Activated T-helper 1 cell treated with anti-CD3 and anti-CD28 coated beads, Interleukin-12 subunit alpha, Interleukin-12 subunit beta, Interleukin-2, Interleukin-4 antibody, amounts not matched to agents 30 ng/mL and 10 ng/mL and 1 ng/mL, durations not matched to agents 14 hours and 24 hours and 36 hours (primary cell): ENCODE measurements around the gene RBM34. TPM values are rescaled to one million over a fixed set of nuclear protein-coding genes. Genes with fewer than 3 reads are reported as not detected.
A peak's percentile ranks its signal among the peaks of the same experiment; 100 is the strongest.
"Not testable (repeated sequence)": the region's sequence is repeated elsewhere in the genome, so short reads cannot be mapped to it uniquely, and the experiment has no call there.

Source experiments
- DNase-seq: peaks from one replicate; pipeline ENCODE4 v3.0.0; 2021; ENCODE audit warnings: low spot score
- H3K27ac Mint-ChIP-seq: one replicate; pipeline ENCODE4 v1.8.0; 2021; ENCODE audit warnings: mild to moderate bottlenecking, mixed read lengths
- H3K27me3 Mint-ChIP-seq: one replicate; pipeline ENCODE4 v1.8.0; 2022; ENCODE audit warnings: mild to moderate bottlenecking, moderate library complexity, mixed read lengths; ENCODE audit not compliant: insufficient read depth
- H3K36me3 Mint-ChIP-seq: one replicate; pipeline ENCODE4 v1.8.0; 2021; ENCODE audit warnings: low read depth, mixed read lengths
- H3K4me1 Mint-ChIP-seq: one replicate; pipeline ENCODE4 v1.8.0; 2021; ENCODE audit warnings: low read depth, mixed read lengths
- H3K4me3 Mint-ChIP-seq: one replicate; pipeline ENCODE4 v1.8.0; 2021; ENCODE audit warnings: mild to moderate bottlenecking, moderate library complexity, mixed read lengths
- H3K9me3 Mint-ChIP-seq: one replicate; pipeline ENCODE4 v1.8.0; 2021; ENCODE audit warnings: mixed read lengths
- intact Hi-C: fragments of 100-400 bp; cut with micrococcal nuclease; formaldehyde crosslinking; loops from one replicate; pipeline ENCODE4 v1.15.1; 2024
- total RNA-seq: library from RNA; stranded (reverse); gene quantifications from 2 replicates; pipeline ENCODE4 v1.2.3, GENCODE V29; 2022

RBM34 gene
- total RNA-seq, 1 donor from 2014 or later: 120 TPM

GRCh38 chr1:235105051-235106043, 55.7 kb downstream of the RBM34 start:
- H3K27ac Mint-ChIP-seq: peak overlapping the region; percentile 85
- peak overlapping the region; percentile 81 for H3K4me3 Mint-ChIP-seq
- H3K36me3 Mint-ChIP-seq: peaks cover 29% of the 10 kb centered on the region
- H3K9me3 Mint-ChIP-seq: no peaks in the 10 kb centered on the region
- peak; percentile 26 for DNase-seq
- H3K27me3 Mint-ChIP-seq: no peaks in the 10 kb centered on the region
- H3K4me1 Mint-ChIP-seq: peaks cover 48% of the 10 kb centered on the region
- intact Hi-C loops: loop anchor here (1.0 to 2.0 kb wide), 2 partner anchors 19 to 223 kb away; partner anchors contain the start of genes ARID4B and GGPS1

DNA sequence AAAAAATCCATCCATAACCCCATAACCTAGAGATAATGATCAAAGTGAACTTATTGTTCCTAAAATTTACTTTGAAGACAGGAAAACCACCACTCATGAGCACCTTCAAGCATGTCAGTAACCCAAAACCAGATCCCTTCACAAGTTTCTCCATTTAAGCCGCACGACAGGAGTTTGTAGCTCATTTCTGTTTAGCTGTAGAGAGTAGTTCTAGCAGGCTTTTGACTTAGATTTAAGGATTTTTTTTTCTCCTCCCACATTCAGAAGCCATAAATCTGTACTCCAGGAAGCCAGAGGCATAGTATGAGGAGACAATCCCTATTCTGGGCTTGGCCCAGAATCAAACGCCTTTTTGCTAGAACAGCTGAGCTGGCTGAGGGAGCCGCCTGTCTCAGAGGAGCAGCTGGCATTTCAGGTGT, 58.0 kb downstream of the RBM34 start:
- Mint-ChIP-seq H3K9me3 (no peaks in the 10 kb centered on the region), H3K36me3 (peaks cover 14% of the 10 kb centered on the region), H3K27ac (no peak overlapping the region), H3K4me1 (peaks cover 48% of the 10 kb centered on the region), H3K4me3 (no peak overlapping the region), H3K27me3 (no peaks in the 10 kb centered on the region)
- DNase-seq: no peak
- intact Hi-C loops: loop anchor here (5.0 kb wide), 2 partner anchors 149 to 264 kb away; partner anchors contain the start of gene TBCE

- Mint-ChIP-seq H3K4me1 (peaks cover 44% of the 10 kb centered on the region), H3K4me3 (peak overlapping the region; percentile 37), H3K9me3 (no peaks in the 10 kb centered on the region), H3K27me3 (no peaks in the 10 kb centered on the region), H3K36me3 (peaks cover 10% of the 10 kb centered on the region), H3K27ac (no peak overlapping the region)
- intact Hi-C loops: loop anchor here (5.0 kb wide), 2 partner anchors 150 to 265 kb away; partner anchors contain the start of gene TBCE
- no peak for DNase-seq
These were observed 58.8 kb downstream of the RBM34 start for GRCh38 chr1:235102259-235102582.

DNA sequence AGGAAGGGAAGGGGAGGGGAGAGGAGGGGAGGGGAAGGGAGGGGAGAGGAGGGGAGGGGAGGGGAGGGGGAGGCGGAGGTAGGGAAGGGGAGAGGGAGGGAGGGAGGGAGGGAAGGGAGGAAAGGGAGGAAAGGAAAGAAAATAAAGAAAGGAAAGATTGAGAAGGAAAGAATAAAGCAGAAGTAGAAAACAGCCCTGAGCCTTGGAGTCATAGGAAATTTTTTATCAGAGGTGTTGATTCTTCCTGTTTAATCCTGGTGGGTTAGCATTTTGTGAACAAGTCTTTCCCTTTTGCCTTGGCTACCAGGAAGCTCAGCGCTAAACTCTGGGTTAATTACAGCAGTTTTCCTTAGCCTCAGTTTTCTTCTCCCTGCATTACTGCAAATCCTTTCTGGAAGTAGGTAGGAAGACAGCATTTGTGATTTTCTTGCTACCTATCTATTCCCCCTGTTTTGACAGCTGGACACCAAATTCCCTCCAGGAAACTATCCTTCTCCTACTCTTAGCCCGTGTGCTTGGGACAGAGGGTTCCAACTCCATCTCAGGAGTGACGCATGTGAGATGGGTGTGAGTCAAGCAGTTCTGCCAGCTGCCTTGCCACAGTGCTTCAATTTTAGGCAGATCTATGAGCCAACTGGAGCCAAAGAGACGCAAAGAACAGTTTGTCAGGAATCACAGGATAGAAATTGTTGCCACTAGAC, 59.3 kb downstream of the RBM34 start:
- Mint-ChIP-seq H3K4me1 (peaks cover 39% of the 10 kb centered on the region), H3K4me3 (peak overlapping the region; percentile 37), H3K27ac (no peak overlapping the region), H3K36me3 (peaks cover 6% of the 10 kb centered on the region), H3K27me3 (no peaks in the 10 kb centered on the region), H3K9me3 (no peaks in the 10 kb centered on the region)
- no peak for DNase-seq
- intact Hi-C loops: loop anchor here (5.0 kb wide), 2 partner anchors 151 to 266 kb away; partner anchors contain the start of gene TBCE

DNA sequence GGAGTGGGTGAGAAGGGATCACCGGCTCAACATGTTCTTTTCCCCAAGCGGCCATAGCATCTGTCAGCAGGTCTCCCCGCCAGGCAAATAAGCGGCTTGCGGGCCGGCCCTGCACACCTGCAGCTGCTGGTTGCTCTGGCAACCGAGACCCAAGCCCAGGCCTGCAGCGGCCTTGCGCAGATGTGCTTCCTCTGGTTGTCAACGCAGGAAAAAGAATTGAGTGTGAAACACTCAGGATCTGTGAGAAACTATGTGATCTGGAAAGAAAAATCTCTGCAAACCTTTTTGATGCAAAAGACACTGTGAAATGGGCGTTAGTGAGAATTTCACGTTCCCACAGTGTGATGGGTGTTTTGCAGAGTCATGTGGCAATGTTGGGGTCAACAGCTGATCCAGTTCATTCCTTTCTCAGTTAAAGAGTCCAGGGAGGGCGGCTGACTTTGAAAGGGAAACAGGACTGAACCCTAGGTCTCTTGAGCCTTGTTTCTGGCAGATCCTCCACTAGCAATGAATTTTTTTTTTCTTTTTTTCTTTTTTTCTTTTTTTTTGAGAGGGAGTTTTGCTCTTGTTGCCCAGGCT, 60.8 kb downstream of the RBM34 start:
- Mint-ChIP-seq H3K9me3 (no peaks in the 10 kb centered on the region), H3K27me3 (no peaks in the 10 kb centered on the region), H3K4me1 (peaks cover 34% of the 10 kb centered on the region), H3K4me3 (no peak overlapping the region), H3K36me3 (peaks cover 4% of the 10 kb centered on the region), H3K27ac (no peak overlapping the region)
- DNase-seq: no peak
- intact Hi-C loops: loop anchor here (5.0 kb wide), 2 partner anchors 152 to 267 kb away; partner anchors contain the start of gene TBCE

- intact Hi-C loops: no loop called here
- Mint-ChIP-seq H3K4me3 (no peak overlapping the region), H3K4me1 (peaks cover 23% of the 10 kb centered on the region), H3K27ac (no peak overlapping the region), H3K36me3 (peaks cover 3% of the 10 kb centered on the region), H3K27me3 (no peaks in the 10 kb centered on the region), H3K9me3 (no peaks in the 10 kb centered on the region)
- no peak for DNase-seq
These were observed 62.1 kb downstream of the RBM34 start for GRCh38 chr1:235098991-235099390.

DNA sequence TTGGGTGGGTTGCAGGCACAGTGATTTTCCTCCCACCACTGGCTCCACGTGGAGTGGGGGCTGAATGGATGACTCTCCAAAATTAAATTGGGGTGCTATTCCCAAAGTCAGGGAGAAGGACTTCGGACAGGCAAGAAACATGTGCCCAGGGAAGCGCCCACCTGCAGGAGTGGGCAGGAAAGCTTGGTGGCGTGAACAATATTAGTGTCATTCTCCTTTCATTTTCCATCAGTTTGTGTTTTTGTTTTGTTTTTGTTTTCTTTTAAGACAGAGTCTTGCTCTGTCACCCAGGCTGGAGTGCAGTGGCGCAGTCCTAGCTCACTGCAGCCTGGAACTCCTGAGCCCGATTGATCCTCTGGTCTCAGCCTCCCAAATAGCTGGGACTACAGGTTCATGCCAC, 62.5 kb downstream of the RBM34 start:
- intact Hi-C loops: no loop called here
- Mint-ChIP-seq H3K27ac (no peak overlapping the region), H3K4me1 (peaks cover 23% of the 10 kb centered on the region), H3K9me3 (no peaks in the 10 kb centered on the region), H3K36me3 (no peaks in the 10 kb centered on the region), H3K4me3 (no peak overlapping the region), H3K27me3 (no peaks in the 10 kb centered on the region)
- no peak for DNase-seq

- DNase-seq, H3K4me3 Mint-ChIP-seq, H3K9me3 Mint-ChIP-seq, H3K27ac Mint-ChIP-seq, H3K36me3 Mint-ChIP-seq, intact Hi-C loops, H3K27me3 Mint-ChIP-seq: not testable (repeated sequence)
- peaks cover 19% of the 10 kb centered on the region for H3K4me1 Mint-ChIP-seq
These were observed 63.5 kb downstream of the RBM34 start for GRCh38 chr1:235097501-235097900.

GRCh38 chr1:235095938-235096562, 65.0 kb downstream of the RBM34 start:
- Mint-ChIP-seq H3K27ac (no peak overlapping the region), H3K27me3 (no peaks in the 10 kb centered on the region), H3K36me3 (no peaks in the 10 kb centered on the region), H3K4me1 (peaks cover 11% of the 10 kb centered on the region), H3K9me3 (no peaks in the 10 kb centered on the region), H3K4me3 (no peak overlapping the region)
- intact Hi-C loops: no loop called here
- DNase-seq: no peak

DNA sequence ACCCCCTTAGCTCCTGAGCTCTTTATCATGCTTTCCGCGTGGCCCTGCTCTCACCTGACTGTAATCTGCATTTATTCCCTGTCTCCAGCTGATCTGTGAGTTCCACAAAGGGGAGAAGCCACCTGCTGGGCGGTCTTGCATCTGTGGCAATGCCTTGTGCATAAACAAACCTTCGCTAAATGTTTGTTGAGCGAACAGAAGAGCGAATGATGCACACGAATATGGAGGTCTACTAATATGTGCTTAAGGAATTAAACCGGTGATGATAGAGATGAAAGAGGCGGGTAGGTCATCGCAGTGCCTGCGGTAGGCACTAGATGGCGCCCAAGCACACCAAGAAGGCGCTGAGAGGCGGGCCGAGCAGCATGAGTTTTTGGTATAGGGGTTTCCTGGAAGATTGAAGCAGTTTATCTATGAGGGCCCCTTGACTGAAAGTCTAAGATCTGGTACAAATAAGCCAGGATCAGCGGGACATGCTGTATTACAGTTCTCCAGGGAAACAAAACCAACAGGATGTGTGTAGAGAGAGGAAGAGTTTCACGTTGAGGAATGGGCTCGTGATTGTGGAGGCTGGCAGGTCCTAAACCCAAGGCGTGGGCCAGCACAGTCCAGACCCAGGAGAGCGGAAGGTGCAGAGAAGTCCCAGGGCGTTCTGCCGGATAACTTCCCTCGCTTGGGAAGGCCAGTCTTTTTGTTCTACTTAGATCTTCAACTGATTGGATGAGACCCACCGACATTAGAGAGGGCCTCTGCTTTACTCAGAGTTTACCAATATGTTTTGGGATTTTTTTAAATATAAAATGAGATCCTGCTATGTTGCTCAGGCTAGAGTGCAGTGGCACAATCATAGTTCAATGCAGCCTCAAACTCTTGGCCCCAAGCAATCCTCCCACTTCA, 67.1 kb downstream of the RBM34 start:
- peak overlapping the region; percentile 31 for H3K27ac Mint-ChIP-seq
- H3K27me3 Mint-ChIP-seq: no peaks in the 10 kb centered on the region
- no peaks in the 10 kb centered on the region for H3K36me3 Mint-ChIP-seq
- H3K4me3 Mint-ChIP-seq: no peak overlapping the region
- DNase-seq: peak; percentile 69
- H3K4me1 Mint-ChIP-seq: peaks cover 13% of the 10 kb centered on the region
- H3K9me3 Mint-ChIP-seq: no peaks in the 10 kb centered on the region
- intact Hi-C loops: loop anchor here (1.0 kb wide), 2 partner anchors 10 to 323 kb away; no protein-coding TSS in a partner anchor

GRCh38 chr1:235093013-235093695, 67.9 kb downstream of the RBM34 start:
- intact Hi-C loops: loop anchor here (1.0 kb wide), 1 partner anchor 11 kb away; no protein-coding TSS in a partner anchor
- peaks cover 13% of the 10 kb centered on the region for H3K4me1 Mint-ChIP-seq
- no peak overlapping the region for H3K27ac Mint-ChIP-seq
- DNase-seq: no peak
- H3K36me3 Mint-ChIP-seq: no peaks in the 10 kb centered on the region
- H3K27me3 Mint-ChIP-seq: no peaks in the 10 kb centered on the region
- H3K9me3 Mint-ChIP-seq: no peaks in the 10 kb centered on the region
- no peak overlapping the region for H3K4me3 Mint-ChIP-seq
